Tongue (tissue), 2 donors: ENCODE data around the gene SLPI. TPM values are rescaled to one million over a fixed set of nuclear protein-coding genes. Genes with fewer than 3 reads are reported as not detected.
A peak's percentile ranks its signal among the peaks of the same experiment; 100 is the strongest.

Experiments
- DNase-seq: peaks from one replicate; pipeline ENCODE4 v3.0.0-alpha.2; 2015
- total RNA-seq: library from RNA; depleted of rRNA; stranded (reverse); fragments of >200 nt; gene quantifications from one replicate; pipeline ENCODE4 v1.2.3, GENCODE V29; 2014

SLPI gene
- total RNA-seq, 1 donor from 2014 or later: 181 TPM

GRCh38 chr20:45269754-45270270 is 15.4 kb upstream of the SLPI start:
- DNase-seq: no peak

GRCh38 chr20:45269056-45269455 is 14.7 kb upstream of the SLPI start:
- no peak for DNase-seq

- no peak for DNase-seq
Observed at GRCh38 chr20:45268531-45268930, 14.2 kb upstream of the SLPI start.

- DNase-seq: no peak
Observed at GRCh38 chr20:45266977-45267376, 12.6 kb upstream of the SLPI start.

- no peak for DNase-seq
Observed at GRCh38 chr20:45263556-45264266, 9.3 kb upstream of the SLPI start.

GRCh38 chr20:45258664-45259063 is 4.3 kb upstream of the SLPI start:
- DNase-seq: no peak

- no peak for DNase-seq
Observed at GRCh38 chr20:45258259-45258658, 3.9 kb upstream of the SLPI start.

- DNase-seq: no peak
Observed at GRCh38 chr20:45257711-45258110, 3.3 kb upstream of the SLPI start.

GRCh38 chr20:45257161-45257560 is 2.8 kb upstream of the SLPI start:
- no peak for DNase-seq

- no peak for DNase-seq
Observed at GRCh38 chr20:45253261-45253660, 1.1 kb downstream of the SLPI start.

- DNase-seq: peak; percentile 2
Observed at GRCh38 chr20:45251884-45252560, 2.3 kb downstream of the SLPI start.

GRCh38 chr20:45248609-45249008 is 5.8 kb downstream of the SLPI start:
- no peak for DNase-seq

- no peak for DNase-seq
Observed at GRCh38 chr20:45247865-45248264, 6.5 kb downstream of the SLPI start.

GRCh38 chr20:45246109-45246508 is 8.3 kb downstream of the SLPI start:
- no peak for DNase-seq

GRCh38 chr20:45238139-45238538 is 16.2 kb downstream of the SLPI start:
- no peak for DNase-seq

GRCh38 chr20:45235995-45236394 is 18.4 kb downstream of the SLPI start:
- DNase-seq: no peak

- DNase-seq: no peak
Observed at GRCh38 chr20:45230631-45231030, 23.7 kb downstream of the SLPI start.

GRCh38 chr20:45229264-45230056 is 24.9 kb downstream of the SLPI start:
- DNase-seq: no peak

GRCh38 chr20:45226287-45226686 is 28.1 kb downstream of the SLPI start:
- no peak for DNase-seq

- no peak for DNase-seq
Observed at GRCh38 chr20:45223136-45223535, 31.2 kb downstream of the SLPI start.

GRCh38 chr20:45221076-45221475 is 33.3 kb downstream of the SLPI start, which contains the start of gene SEMG2:
SEMG2 (plus strand) TSS chr20:45221373; CDS start chr20:45221390, 17 bp downstream.
- DNase-seq: no peak

GRCh38 chr20:45218636-45219035 is 35.7 kb downstream of the SLPI start:
- no peak for DNase-seq

- DNase-seq: no peak
Observed at GRCh38 chr20:45218124-45218523, 36.2 kb downstream of the SLPI start.
